Thyroid gland (tissue), 4 donors: ENCODE data around the gene ST7. TPM values are rescaled to one million over a fixed set of nuclear protein-coding genes. Genes with fewer than 3 reads are reported as not detected.

ENCODE experiments used
- DNase-seq, 2 donors: peaks; one replicate each; pipeline ENCODE4 v3.0.0-alpha.2; 2019
- H3K27ac ChIP-seq, 3 donors: fragments of 200-600 bp; sonication (generic); 1 replicate in 2 of 3; 2 replicates in 1 of 3; pipeline ENCODE4 v1.5.1; 2016 to 2019; ENCODE audit warnings: mild to moderate bottlenecking in 1 of 3, moderate library complexity in 1 of 3
- H3K27me3 ChIP-seq: fragments of 200-600 bp; sonication (generic); one replicate; pipeline ENCODE4 v1.5.1; 2019
- H3K36me3 ChIP-seq, 2 donors: fragments of 200-600 bp; sonication (generic); one replicate each; pipeline ENCODE4 v1.5.1; 2016 to 2019
- H3K4me1 ChIP-seq, 2 donors: fragments of 200-600 bp; sonication (generic); one replicate each; pipeline ENCODE4 v1.5.1; 2017 to 2019
- H3K4me3 ChIP-seq, 3 donors: fragments of 200-600 bp; sonication (generic); replicated peaks in 1 of 3; 1 replicate in 2 of 3; 2 replicates in 1 of 3; pipeline ENCODE4 v1.5.1; 2016; ENCODE audit warnings: mild to moderate bottlenecking in 1 of 3
- H3K9me3 ChIP-seq: fragments of 200-600 bp; sonication (generic); one replicate; pipeline ENCODE4 v1.5.1; 2017
- CTCF ChIP-seq, 6 experiments: fragments of 200-600 bp in 3 of 6; fragments of 450-650 bp in 3 of 6; sonication (generic) in 3 of 6; IDR thresholded peaks; one replicate each; pipeline ENCODE4 v1.5.1; 2016 to 2019; ENCODE audit warnings: antibody characterized with exemption in 6 of 6, mild to moderate bottlenecking in 2 of 6, inconsistent platforms in 1 of 6, moderate library complexity in 1 of 6
- POLR2A ChIP-seq, 2 donors: fragments of 450-650 bp; IDR thresholded peaks; one replicate each; pipeline ENCODE4 v1.6.1; 2017; ENCODE audit warnings: antibody characterized with exemption in 2 of 2, mild to moderate bottlenecking in 2 of 2, moderate library complexity in 1 of 2
- WGBS, 2 donors: methylation state at CpG; one replicate each; pipeline ENCODE4 v1.1.5; 2017; 5-methylcytosine and 5-hydroxymethylcytosine counted together
- intact Hi-C: fragments of 100-400 bp; cut with DNase I; formaldehyde crosslinking; loops from one replicate; pipeline ENCODE4 v1.15.1; 2023
- total RNA-seq, 4 donors: library from RNA; depleted of rRNA; stranded (reverse); fragments of >200 nt; gene quantifications; one replicate each; pipeline ENCODE4 v1.2.3, GENCODE V29; 2016

Gene ST7
- total RNA-seq, 4 donors from 2014 or later: 62.8 to 75.1 (median 66.7) TPM

- no peak for DNase-seq
- no peaks in the 10 kb centered on the region for H3K4me1 ChIP-seq
- 95 to 97% methylated on average over 3 of the region's 3 CpGs for WGBS, 2 donors
- TF ChIP-seq CTCF (IDR thresholded peaks at IDR 0.05) (no peak), POLR2A (IDR thresholded peaks at IDR 0.05) (no peak)
- intact Hi-C loops: no loop called here
- no peak overlapping the region for H3K27ac ChIP-seq
- H3K36me3 ChIP-seq: peaks cover 22 to 29% of the 10 kb centered on the region in 2 donors
- H3K9me3 ChIP-seq: no peaks in the 10 kb centered on the region
- no peaks in the 10 kb centered on the region for H3K27me3 ChIP-seq
- no peak overlapping the region for H3K4me3 ChIP-seq
Observed at GRCh38 chr7:116918704-116919103, 34.6 kb upstream of the ST7 start.

GRCh38 chr7:116920359-116920758, 32.9 kb upstream of the ST7 start:
- TF ChIP-seq POLR2A (IDR thresholded peaks at IDR 0.05): no peak
- no peak for TF ChIP-seq CTCF (IDR thresholded peaks at IDR 0.05)
- Histone ChIP-seq H3K27me3 (no peaks in the 10 kb centered on the region), H3K9me3 (no peaks in the 10 kb centered on the region), H3K36me3 (peaks cover 22 to 23% of the 10 kb centered on the region in 2 donors), H3K27ac (no peak overlapping the region), H3K4me1 (no peaks in the 10 kb centered on the region), H3K4me3 (no peak overlapping the region)
- no peak for DNase-seq
- intact Hi-C loops: no loop called here

- no peak overlapping the region for H3K27ac ChIP-seq
- WGBS, 2 donors: 68 to 80% methylated on average over 5 of the region's 5 CpGs
- no peak for DNase-seq
- intact Hi-C loops: no loop called here
- H3K4me1 ChIP-seq: no peaks in the 10 kb centered on the region
- TF ChIP-seq POLR2A (IDR thresholded peaks at IDR 0.05) (no peak), CTCF (IDR thresholded peaks at IDR 0.05) (no peak)
- no peaks in the 10 kb centered on the region for H3K27me3 ChIP-seq
- no peak overlapping the region for H3K4me3 ChIP-seq
- peaks cover 7% of the 10 kb centered on the region in 2 donors for H3K36me3 ChIP-seq
- H3K9me3 ChIP-seq: no peaks in the 10 kb centered on the region
Observed at GRCh38 chr7:116922545-116922944, 30.8 kb upstream of the ST7 start.

GRCh38 chr7:116924741-116925140, 28.6 kb upstream of the ST7 start:
- intact Hi-C loops: no loop called here
- H3K27ac ChIP-seq: no peak overlapping the region
- TF ChIP-seq CTCF (IDR thresholded peaks at IDR 0.05) (no peak), POLR2A (IDR thresholded peaks at IDR 0.05) (no peak)

GRCh38 chr7:116929021-116929420, 24.3 kb upstream of the ST7 start:
- no peak overlapping the region for H3K27ac ChIP-seq
- TF ChIP-seq POLR2A (IDR thresholded peaks at IDR 0.05) (no peak), CTCF (IDR thresholded peaks at IDR 0.05) (no peak)
- H3K27me3 ChIP-seq: no peaks in the 10 kb centered on the region
- H3K4me3 ChIP-seq: no peak overlapping the region
- intact Hi-C loops: loop anchor here (2.0 kb wide), 1 partner anchor 190 kb away; no protein-coding TSS in a partner anchor
- no peaks in the 10 kb centered on the region for H3K36me3 ChIP-seq
- no peaks in the 10 kb centered on the region for H3K9me3 ChIP-seq
- peaks cover 0 to 6% of the 10 kb centered on the region in 2 donors for H3K4me1 ChIP-seq
- 65 to 90% methylated on average over 3 of the region's 3 CpGs for WGBS, 2 donors
- no peak for DNase-seq

More at GRCh38 chr7:116924741-116925140, 28.6 kb upstream of the ST7 start:
- no peaks in the 10 kb centered on the region for H3K4me1 ChIP-seq
- no peaks in the 10 kb centered on the region for H3K9me3 ChIP-seq
- no peaks in the 10 kb centered on the region for H3K36me3 ChIP-seq
- H3K4me3 ChIP-seq: no peak overlapping the region
- no peaks in the 10 kb centered on the region for H3K27me3 ChIP-seq
- no peak for DNase-seq
- 76 to 78% methylated on average over 5 of the region's 5 CpGs for WGBS, 2 donors
